HepG2 (cell line): ENCODE data around the gene PIM3. TPM values are rescaled to one million over a fixed set of nuclear protein-coding genes. Genes with fewer than 3 reads are reported as not detected.

Experiments
- CBX2 ChIP-seq, 2 experiments: fragments of 200-600 bp in 1 of 2; sonication (generic); formaldehyde crosslinking in 1 of 2; IDR thresholded peaks; 2 replicates each; pipeline versions ENCODE4 v1.7.0 to v1.8.1; 2018 to 2022; ENCODE audit warnings: low read depth in 2 of 2, low read length in 1 of 2, mild to moderate bottlenecking in 1 of 2, missing genetic modification reagents in 1 of 2
- CENPX ChIP-seq: sonication (generic); formaldehyde crosslinking; IDR thresholded peaks from 2 replicates; pipeline ENCODE4 v1.9.0; 2021; ENCODE audit warnings: mild to moderate bottlenecking, missing genetic modification reagents, moderate library complexity
- FOXM1 ChIP-seq: sonication (generic); formaldehyde crosslinking; IDR thresholded peaks from 2 replicates; pipeline ENCODE4 v1.5.0; 2020; ENCODE audit warnings: missing genetic modification reagents
- GLI4 ChIP-seq: sonication (generic); formaldehyde crosslinking; IDR thresholded peaks from 2 replicates; pipeline ENCODE4 v1.5.1; 2020; ENCODE audit warnings: missing genetic modification reagents, mild to moderate bottlenecking, moderate library complexity, borderline replicate concordance
- HNRNPK ChIP-seq: fragments of 200-400 bp; formaldehyde crosslinking; IDR thresholded peaks from 2 replicates; pipeline ENCODE4 v1.6.1; 2018; ENCODE audit warnings: low read length, low read depth, moderate library complexity, mild to moderate bottlenecking; ENCODE audit not compliant: poor library complexity, severe bottlenecking
- MYNN ChIP-seq: sonication (generic); formaldehyde crosslinking; IDR thresholded peaks from 2 replicates; pipeline ENCODE4 v1.4.0; 2020; ENCODE audit warnings: mild to moderate bottlenecking, low read depth, missing genetic modification reagents
- PATZ1 ChIP-seq: sonication (generic); formaldehyde crosslinking; IDR thresholded peaks from 2 replicates; pipeline ENCODE4 v1.4.0; 2020; ENCODE audit warnings: missing genetic modification reagents
- PCBP1 ChIP-seq: fragments of 200-400 bp; formaldehyde crosslinking; IDR thresholded peaks from 2 replicates; pipeline ENCODE4 v1.6.1; 2017; ENCODE audit warnings: mild to moderate bottlenecking, low read depth, low read length, borderline replicate concordance
- PHF20 ChIP-seq: sonication (generic); formaldehyde crosslinking; IDR thresholded peaks from 2 replicates; pipeline ENCODE4 v1.5.0; 2020; ENCODE audit warnings: mild to moderate bottlenecking, missing genetic modification reagents
- RARG ChIP-seq: sonication (generic); formaldehyde crosslinking; IDR thresholded peaks from 2 replicates; pipeline ENCODE4 v1.4.0; 2020; ENCODE audit warnings: low read depth, mild to moderate bottlenecking, missing genetic modification reagents
- RCOR2 ChIP-seq: IDR thresholded peaks from 2 replicates; pipeline ENCODE4 v1.6.1; 2016; ENCODE audit warnings: missing biosample characterization, missing genetic modification reagents
- RXRA ChIP-seq: sonication (generic); formaldehyde crosslinking; IDR thresholded peaks from 2 replicates; pipeline ENCODE4 v1.5.1; 2020; ENCODE audit warnings: missing genetic modification reagents
- SP5 ChIP-seq: IDR thresholded peaks from 2 replicates; pipeline ENCODE4 v1.6.1; 2016; ENCODE audit warnings: low read depth, borderline replicate concordance
- ZBTB42 ChIP-seq: sonication (generic); formaldehyde crosslinking; IDR thresholded peaks from 2 replicates; pipeline ENCODE4 v1.5.0; 2020; ENCODE audit warnings: mild to moderate bottlenecking, missing genetic modification reagents
- ZFP36 ChIP-seq: fragments of 150-350 bp; IDR thresholded peaks from 2 replicates; pipeline ENCODE4 v1.6.1; 2018; ENCODE audit warnings: borderline replicate concordance, low read length, low read depth; ENCODE audit not compliant: partially characterized antibody
- ZFP91 ChIP-seq: sonication (generic); formaldehyde crosslinking; IDR thresholded peaks from 2 replicates; pipeline ENCODE4 v1.9.0; 2022; ENCODE audit warnings: missing genetic modification reagents, mild to moderate bottlenecking, borderline replicate concordance
- ZNF124 ChIP-seq: sonication (generic); formaldehyde crosslinking; IDR thresholded peaks from 2 replicates; pipeline ENCODE4 v1.4.0; 2020; ENCODE audit warnings: missing genetic modification reagents
- ZNF44 ChIP-seq: sonication (generic); formaldehyde crosslinking; IDR thresholded peaks from 2 replicates; pipeline ENCODE4 v1.5.1; 2020; ENCODE audit warnings: mild to moderate bottlenecking, missing genetic modification reagents
- ZNF543 ChIP-seq: sonication (generic); formaldehyde crosslinking; IDR thresholded peaks from 2 replicates; pipeline ENCODE4 v1.4.0; 2020; ENCODE audit warnings: mild to moderate bottlenecking, missing genetic modification reagents
- ZNF567 ChIP-seq: sonication (generic); formaldehyde crosslinking; IDR thresholded peaks from 2 replicates; pipeline ENCODE4 v1.8.1; 2023; ENCODE audit warnings: mild to moderate bottlenecking, missing genetic modification reagents, borderline replicate concordance
- polyA plus RNA-seq, 8 experiments: library from polyadenylated mRNA; depleted of rRNA in 3 of 8; stranded (reverse) in 7 of 8; unstranded in 1 of 8; fragments of >200 nt; fragmentation: Illumina TruSeq in 4 of 8; extraction: Trizol in 4 of 8; gene quantifications; 2 replicates each; pipeline versions ENCODE4 v1.2.1 to v1.2.3, GENCODE V29; 2011 to 2016; ENCODE audit warnings: low read depth in 4 of 8, missing spikeins in 1 of 8, mixed read lengths in 1 of 8; ENCODE audit not compliant: insufficient read depth in 1 of 8
- total RNA-seq, 5 experiments: library from RNA; depleted of rRNA; stranded (reverse); fragments of >200 nt; fragmentation: Illumina TruSeq; extraction: Trizol; gene quantifications; 2 replicates each; pipeline ENCODE4 v1.2.3, GENCODE V29; 2016; ENCODE audit warnings: low read depth in 1 of 5
- TF ChIP-seq, protein P1 (sequence below): sonication (generic); formaldehyde crosslinking; conservative IDR thresholded peaks from 2 replicates; pipeline ENCODE4 v1.5.0; 2020; ENCODE audit warnings: missing genetic modification reagents
- TF ChIP-seq, protein P2 (sequence below): sonication (generic); formaldehyde crosslinking; IDR thresholded peaks from 2 replicates; pipeline ENCODE4 v1.5.1; 2020; ENCODE audit warnings: mild to moderate bottlenecking, missing genetic modification reagents, borderline replicate concordance

The PIM3 gene
- total and polyA plus RNA-seq, 2 of the 13 experiments (the other 11 are each of a cell fraction or from before 2014, with no cell fraction given), result 21.6 to 31.2 TPM

GRCh38 chr22:49948958-49949913 lies 11.3 kb upstream of the PIM3 start (continued):
- TF ChIP-seq CENPX (CRISPR knock-in tag) (no peak), RCOR2 (CRISPR knock-in tag) (0 out of 2 replicates have a peak, but pooled peaks have one; percentile 26), ZFP91 (CRISPR knock-in tag) (peak; percentile 80), ZNF543 (CRISPR knock-in tag) (peak; percentile 24; the same call in 1 of the 2 replicates), PHF20 (peak; percentile 38; the same call in 1 of the 2 replicates), PCBP1 (peak; percentile 75), GLI4 (CRISPR knock-in tag) (no peak), RARG (CRISPR knock-in tag) (no peak), ZFP36 (no peak), HNRNPK (peak; percentile 89), SP5 (CRISPR knock-in tag) (peak; percentile 84), ZNF567 (peak; percentile 13; the same call in 1 of the 2 replicates), FOXM1 (CRISPR knock-in tag) (no peak), MYNN (no peak), RXRA (CRISPR knock-in tag) (peak; percentile 88), PATZ1 (CRISPR knock-in tag) (peak; percentile 99), ZBTB42 (no peak), ZNF124 (CRISPR knock-in tag) (peak; percentile 10; the same call in 1 of the 2 replicates), CBX2 (IDR thresholded peaks at IDR 0.05; ENCODE audit: low read depth, low read length) (no peak), CBX2 (CRISPR knock-in tag; IDR thresholded peaks at IDR 0.05; ENCODE audit: low read depth) (no peak), ZNF44 (CRISPR knock-in tag) (no peak)
- TF ChIP-seq, protein P1, sequence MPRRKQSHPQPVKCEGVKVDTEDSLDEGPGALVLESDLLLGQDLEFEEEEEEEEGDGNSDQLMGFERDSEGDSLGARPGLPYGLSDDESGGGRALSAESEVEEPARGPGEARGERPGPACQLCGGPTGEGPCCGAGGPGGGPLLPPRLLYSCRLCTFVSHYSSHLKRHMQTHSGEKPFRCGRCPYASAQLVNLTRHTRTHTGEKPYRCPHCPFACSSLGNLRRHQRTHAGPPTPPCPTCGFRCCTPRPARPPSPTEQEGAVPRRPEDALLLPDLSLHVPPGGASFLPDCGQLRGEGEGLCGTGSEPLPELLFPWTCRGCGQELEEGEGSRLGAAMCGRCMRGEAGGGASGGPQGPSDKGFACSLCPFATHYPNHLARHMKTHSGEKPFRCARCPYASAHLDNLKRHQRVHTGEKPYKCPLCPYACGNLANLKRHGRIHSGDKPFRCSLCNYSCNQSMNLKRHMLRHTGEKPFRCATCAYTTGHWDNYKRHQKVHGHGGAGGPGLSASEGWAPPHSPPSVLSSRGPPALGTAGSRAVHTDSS, result no peak
- TF ChIP-seq, protein P2, sequence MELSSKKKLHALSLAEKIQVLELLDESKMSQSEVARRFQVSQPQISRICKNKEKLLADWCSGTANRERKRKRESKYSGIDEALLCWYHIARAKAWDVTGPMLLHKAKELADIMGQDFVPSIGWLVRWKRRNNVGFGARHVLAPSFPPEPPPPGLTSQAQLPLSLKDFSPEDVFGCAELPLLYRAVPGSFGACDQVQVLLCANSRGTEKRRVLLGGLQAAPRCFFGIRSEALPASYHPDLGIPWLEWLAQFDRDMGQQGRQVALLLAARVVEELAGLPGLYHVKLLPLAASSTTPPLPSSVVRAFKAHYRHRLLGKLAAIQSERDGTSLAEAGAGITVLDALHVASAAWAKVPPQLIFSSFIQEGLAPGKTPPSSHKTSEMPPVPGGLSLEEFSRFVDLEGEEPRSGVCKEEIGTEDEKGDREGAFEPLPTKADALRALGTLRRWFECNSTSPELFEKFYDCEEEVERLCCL (CRISPR knock-in tag), result no peak
